ENCODE data around the gene XRCC5.

XRCC5 gene

DNA sequence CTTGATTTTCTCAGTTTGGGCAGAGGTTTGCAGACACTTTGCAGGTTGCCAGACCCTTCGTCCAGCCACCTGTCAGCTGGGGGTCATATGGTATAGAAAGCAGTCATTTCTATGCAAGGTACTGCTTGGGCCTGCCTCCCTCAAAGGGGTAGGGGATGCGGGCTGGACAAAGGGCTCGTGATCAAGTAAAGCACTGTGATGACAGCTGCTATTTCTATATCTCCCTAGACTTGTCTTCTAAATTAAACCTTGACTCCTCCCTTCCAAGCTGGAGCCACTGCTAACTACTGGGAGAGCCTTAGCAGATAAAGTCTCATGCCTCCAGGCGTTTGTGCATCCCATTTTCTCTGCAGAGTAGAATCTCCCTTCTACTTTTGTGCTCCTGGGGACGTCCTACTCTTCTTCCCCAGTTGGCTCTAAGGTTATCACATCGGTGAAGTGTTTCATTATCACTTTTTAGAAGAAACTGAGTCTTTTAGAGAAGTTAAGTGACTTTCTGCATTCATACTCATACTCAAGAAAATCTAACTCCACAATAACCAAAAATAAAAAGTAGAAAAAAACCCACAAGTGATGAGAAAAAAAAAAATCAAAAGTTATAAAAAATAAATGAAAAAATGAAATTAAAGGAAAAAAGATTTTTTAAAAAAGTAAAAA lies 710 bp upstream of the XRCC5 start:
- H3K9ac ChIP-seq (ENCODE audit: low read length in 2 of 2), result peak overlapping the region; percentile 29 to 62
- no peaks in the 10 kb centered on the region for H3K9me3 ChIP-seq (ENCODE audit: control insufficient read depth in 2 of 2, low read length in 2 of 2)
- H3K4me1 ChIP-seq (ENCODE audit: control insufficient read depth, insufficient read depth, low read length), result peaks cover 6% of the 10 kb centered on the region
- no peaks in the 10 kb centered on the region for H3K27me3 ChIP-seq (ENCODE audit: control insufficient read depth in 1 of 2, insufficient read depth in 2 of 2, low read length in 2 of 2)
- H3K36me3 ChIP-seq (ENCODE audit: control insufficient read depth in 2 of 2, insufficient read depth in 2 of 2, low read length in 2 of 2), result peaks cover 14 to 17% of the 10 kb centered on the region in 2 donors
- H3K4me3 ChIP-seq (ENCODE audit: low read length in 2 of 2), result peak overlapping the region; percentile 51 to 99
- H3K27ac ChIP-seq (ENCODE audit: low read length), result no peak overlapping the region

DNA sequence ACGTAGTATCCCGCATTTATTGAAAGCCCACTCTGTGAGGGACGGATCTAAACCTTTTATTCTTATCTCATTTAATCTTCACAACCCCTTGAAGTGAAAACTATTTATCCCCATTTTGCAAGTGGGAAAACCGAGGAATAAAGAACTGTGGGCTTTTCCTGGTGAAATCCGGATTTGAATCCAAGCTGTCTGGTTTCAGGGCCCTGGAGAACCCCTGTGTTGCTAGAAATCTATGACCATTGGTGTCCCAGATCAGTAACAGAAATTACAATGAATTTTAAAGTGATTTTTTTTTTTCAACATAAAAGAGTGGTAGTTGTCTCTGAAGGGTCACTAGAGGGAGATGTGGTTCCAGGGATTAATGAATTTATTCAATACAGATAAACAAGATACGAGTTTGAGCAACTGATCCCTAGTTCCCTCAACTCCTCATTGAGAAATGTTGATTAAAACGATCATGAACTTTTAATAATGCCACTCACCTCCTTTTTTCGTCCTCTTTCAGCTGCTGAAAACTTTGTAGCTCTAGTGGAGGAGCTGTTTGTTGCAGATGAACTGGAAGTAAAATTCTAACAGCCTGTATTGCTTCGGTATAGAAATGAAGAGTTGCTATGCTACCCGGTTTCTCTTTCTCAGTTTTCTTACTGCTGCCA lies 940 bp downstream of the XRCC5 start:
- Histone ChIP-seq H3K27me3 (ENCODE audit: control insufficient read depth in 1 of 2, insufficient read depth in 2 of 2, low read length in 2 of 2) (no peaks in the 10 kb centered on the region), H3K9me3 (ENCODE audit: control insufficient read depth in 2 of 2, low read length in 2 of 2) (no peaks in the 10 kb centered on the region), H3K4me3 (ENCODE audit: low read length in 2 of 2) (peak overlapping the region; percentile 80 to 99), H3K4me1 (ENCODE audit: control insufficient read depth, insufficient read depth, low read length) (peaks cover 10% of the 10 kb centered on the region), H3K9ac (ENCODE audit: low read length in 2 of 2) (peak overlapping the region; percentile 93 to 99), H3K27ac (ENCODE audit: low read length) (peak overlapping the region; percentile 88), H3K36me3 (ENCODE audit: control insufficient read depth in 2 of 2, insufficient read depth in 2 of 2, low read length in 2 of 2) (peaks cover 21 to 26% of the 10 kb centered on the region in 2 donors)

DNA sequence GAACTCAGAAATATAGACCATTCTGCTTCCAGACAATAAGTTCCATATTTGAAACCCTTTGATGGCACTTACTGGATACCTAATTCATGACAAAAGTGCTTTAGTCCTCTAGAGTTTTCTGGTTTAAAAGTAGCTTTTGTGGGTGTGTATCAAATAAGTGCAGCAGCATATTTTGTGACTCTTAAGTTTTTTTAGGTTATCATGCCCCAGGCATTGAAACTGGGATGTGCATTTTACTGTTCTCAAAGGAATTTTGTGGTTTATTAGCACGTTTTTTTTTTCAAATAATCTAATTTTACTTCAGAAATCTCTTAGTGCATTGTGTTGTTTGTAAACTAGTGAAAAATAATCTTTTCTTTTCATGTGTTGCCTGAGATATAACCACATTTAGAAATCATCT lies 1.5 kb downstream of the XRCC5 start:
- Histone ChIP-seq H3K4me3 (ENCODE audit: low read length in 2 of 2) (peak overlapping the region in 1 of 2 donors; percentile 99), H3K27ac (ENCODE audit: low read length) (no peak overlapping the region), H3K4me1 (ENCODE audit: control insufficient read depth, insufficient read depth, low read length) (peaks cover 10% of the 10 kb centered on the region), H3K9me3 (ENCODE audit: control insufficient read depth in 2 of 2, low read length in 2 of 2) (no peaks in the 10 kb centered on the region), H3K9ac (ENCODE audit: low read length in 2 of 2) (peak overlapping the region; percentile 93 to 99), H3K27me3 (ENCODE audit: control insufficient read depth in 1 of 2, insufficient read depth in 2 of 2, low read length in 2 of 2) (no peaks in the 10 kb centered on the region), H3K36me3 (ENCODE audit: control insufficient read depth in 2 of 2, insufficient read depth in 2 of 2, low read length in 2 of 2) (peaks cover 21 to 26% of the 10 kb centered on the region in 2 donors)

DNA sequence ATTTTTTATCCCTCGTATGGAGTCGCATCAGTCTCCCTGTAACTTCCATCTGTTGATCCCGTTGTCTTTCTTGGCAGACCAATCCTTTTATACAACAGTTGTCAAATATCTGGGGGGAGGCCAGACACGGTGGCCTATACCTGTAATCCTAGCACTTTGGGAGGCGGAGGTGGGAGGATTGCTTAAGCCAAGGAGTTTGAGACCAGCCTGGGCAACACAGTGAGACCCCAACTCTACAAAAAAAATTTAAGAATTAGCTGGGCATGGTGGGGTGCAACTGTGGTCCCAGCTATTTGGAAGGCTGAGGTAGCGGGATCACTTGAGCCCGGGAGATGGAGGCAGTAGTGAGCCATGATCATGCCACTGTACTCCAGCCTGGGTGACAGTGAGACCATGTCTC lies 2.0 kb downstream of the XRCC5 start:
- Histone ChIP-seq H3K9me3 (ENCODE audit: control insufficient read depth in 2 of 2, low read length in 2 of 2) (no peaks in the 10 kb centered on the region), H3K27ac (ENCODE audit: low read length) (no peak overlapping the region), H3K4me1 (ENCODE audit: control insufficient read depth, insufficient read depth, low read length) (peaks cover 10% of the 10 kb centered on the region), H3K27me3 (ENCODE audit: control insufficient read depth in 1 of 2, insufficient read depth in 2 of 2, low read length in 2 of 2) (no peaks in the 10 kb centered on the region), H3K36me3 (ENCODE audit: control insufficient read depth in 2 of 2, insufficient read depth in 2 of 2, low read length in 2 of 2) (peaks cover 21 to 26% of the 10 kb centered on the region in 2 donors), H3K4me3 (ENCODE audit: low read length in 2 of 2) (no peak overlapping the region), H3K9ac (ENCODE audit: low read length in 2 of 2) (no peak overlapping the region)

DNA sequence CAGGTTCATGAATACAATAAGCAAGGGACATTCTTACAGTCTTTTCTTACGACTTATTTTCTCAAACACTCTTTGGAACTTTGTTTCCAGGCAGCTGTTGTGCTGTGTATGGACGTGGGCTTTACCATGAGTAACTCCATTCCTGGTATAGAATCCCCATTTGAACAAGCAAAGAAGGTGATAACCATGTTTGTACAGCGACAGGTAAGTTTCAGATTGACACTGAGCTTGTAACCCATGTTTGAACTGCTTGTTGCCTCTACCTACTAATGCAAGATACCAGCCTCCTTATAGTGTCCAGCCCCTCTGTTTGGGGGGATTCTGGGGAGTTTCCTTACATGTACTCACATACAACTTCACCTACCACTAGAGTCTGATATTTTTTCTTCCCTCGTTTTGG lies 3.8 kb downstream of the XRCC5 start:
- no peak overlapping the region for H3K4me3 ChIP-seq (ENCODE audit: low read length in 2 of 2)
- peaks cover 27 to 38% of the 10 kb centered on the region in 2 donors for H3K36me3 ChIP-seq (ENCODE audit: control insufficient read depth in 2 of 2, insufficient read depth in 2 of 2, low read length in 2 of 2)
- H3K9me3 ChIP-seq (ENCODE audit: control insufficient read depth in 2 of 2, low read length in 2 of 2), result no peaks in the 10 kb centered on the region
- no peak overlapping the region for H3K9ac ChIP-seq (ENCODE audit: low read length in 2 of 2)
- no peaks in the 10 kb centered on the region for H3K27me3 ChIP-seq (ENCODE audit: control insufficient read depth in 1 of 2, insufficient read depth in 2 of 2, low read length in 2 of 2)
- no peak overlapping the region for H3K27ac ChIP-seq (ENCODE audit: low read length)
- peaks cover 10% of the 10 kb centered on the region for H3K4me1 ChIP-seq (ENCODE audit: control insufficient read depth, insufficient read depth, low read length)

DNA sequence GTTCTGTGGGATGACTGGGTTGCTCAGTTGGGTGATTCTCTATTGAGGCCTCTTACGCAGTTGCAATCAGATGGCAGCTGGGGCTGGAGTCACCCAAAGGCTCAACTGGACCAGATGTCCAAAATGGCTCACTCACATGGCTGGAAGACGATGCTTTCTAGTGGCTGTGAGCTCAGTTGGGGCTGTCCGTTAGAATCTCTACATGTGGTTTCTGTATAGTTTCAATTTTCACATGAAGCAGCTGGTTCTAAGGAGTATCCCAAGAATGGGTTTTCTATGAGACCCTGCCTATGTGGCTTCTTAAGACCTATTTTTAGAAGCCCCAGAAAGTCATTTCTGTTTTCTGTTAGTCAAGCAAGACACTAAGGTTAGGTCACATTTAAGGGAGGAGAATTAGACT lies 4.4 kb downstream of the XRCC5 start:
- Histone ChIP-seq H3K36me3 (ENCODE audit: control insufficient read depth in 2 of 2, insufficient read depth in 2 of 2, low read length in 2 of 2) (peaks cover 30 to 45% of the 10 kb centered on the region in 2 donors), H3K4me3 (ENCODE audit: low read length in 2 of 2) (no peak overlapping the region), H3K27ac (ENCODE audit: low read length) (no peak overlapping the region)

DNA sequence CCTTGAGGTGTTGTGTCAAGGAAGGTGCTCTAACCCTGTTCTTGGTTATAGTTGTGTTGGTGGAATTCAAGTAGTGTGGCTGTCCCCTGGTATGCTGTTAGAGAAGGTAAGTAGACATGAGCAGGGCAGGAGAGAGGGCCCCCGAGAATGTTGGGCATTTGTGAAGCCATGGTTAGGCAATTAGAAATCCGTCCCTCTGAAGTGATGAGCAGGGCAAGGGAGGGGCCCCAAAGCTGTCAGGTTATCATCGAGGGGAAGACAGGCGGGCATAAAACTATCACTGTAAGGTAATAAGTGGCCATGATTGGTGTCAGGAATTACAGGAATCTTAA lies 5.2 kb downstream of the XRCC5 start:
- Histone ChIP-seq H3K4me3 (ENCODE audit: low read length in 2 of 2) (peak overlapping the region in 1 of 2 donors; percentile 79), H3K27ac (ENCODE audit: low read length) (peak overlapping the region; percentile 61), H3K9me3 (ENCODE audit: control insufficient read depth in 2 of 2, low read length in 2 of 2) (no peaks in the 10 kb centered on the region), H3K9ac (ENCODE audit: low read length in 2 of 2) (no peak overlapping the region), H3K4me1 (ENCODE audit: control insufficient read depth, insufficient read depth, low read length) (peaks cover 7% of the 10 kb centered on the region), H3K36me3 (ENCODE audit: control insufficient read depth in 2 of 2, insufficient read depth in 2 of 2, low read length in 2 of 2) (peaks cover 33 to 50% of the 10 kb centered on the region in 2 donors), H3K27me3 (ENCODE audit: control insufficient read depth in 1 of 2, insufficient read depth in 2 of 2, low read length in 2 of 2) (no peaks in the 10 kb centered on the region)

More for the DNA sequence above, 4.4 kb downstream of the XRCC5 start:
- H3K9ac ChIP-seq (ENCODE audit: low read length in 2 of 2), result no peak overlapping the region
- H3K4me1 ChIP-seq (ENCODE audit: control insufficient read depth, insufficient read depth, low read length), result peaks cover 7% of the 10 kb centered on the region
- no peaks in the 10 kb centered on the region for H3K9me3 ChIP-seq (ENCODE audit: control insufficient read depth in 2 of 2, low read length in 2 of 2)
- H3K27me3 ChIP-seq (ENCODE audit: control insufficient read depth in 1 of 2, insufficient read depth in 2 of 2, low read length in 2 of 2), result no peaks in the 10 kb centered on the region

DNA sequence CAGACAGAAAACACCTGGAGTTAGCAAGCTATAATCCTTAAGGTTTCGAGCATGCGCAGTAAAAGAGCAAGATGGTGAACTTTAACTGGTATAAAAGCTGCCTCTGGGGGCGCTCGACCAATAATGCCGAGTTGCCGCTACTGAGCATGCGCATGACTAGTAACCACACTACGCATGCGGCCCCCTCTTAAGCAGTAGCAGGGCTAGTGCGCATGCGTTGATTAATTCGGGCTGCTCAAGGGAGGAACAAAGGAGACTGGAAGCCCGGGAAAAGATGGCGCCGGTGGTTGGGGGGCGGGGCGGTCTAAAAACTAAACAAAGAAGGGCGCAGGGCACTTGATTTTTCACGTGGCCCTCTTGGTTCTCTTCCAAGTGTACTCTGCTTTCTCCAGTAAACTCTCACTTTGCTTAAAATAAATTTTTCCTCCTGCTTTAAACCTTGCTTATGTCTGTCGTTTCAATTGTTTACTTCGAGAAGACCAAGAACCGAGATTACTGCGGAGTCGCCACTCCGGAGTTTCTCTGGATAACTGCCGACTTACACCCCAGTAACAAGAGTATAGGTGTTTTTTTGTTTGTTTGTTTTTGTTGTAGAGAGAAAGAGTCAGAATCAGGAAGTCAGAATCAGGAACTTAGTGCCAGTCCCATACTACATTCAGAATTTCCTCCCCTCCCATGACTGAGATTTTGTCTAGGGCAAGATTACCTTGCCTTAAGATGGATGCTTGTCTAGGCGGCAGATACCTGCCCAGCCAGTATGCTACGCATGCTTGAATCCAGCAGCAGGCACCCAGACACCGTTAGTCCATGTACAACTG lies 5.8 kb downstream of the XRCC5 start:
- Histone ChIP-seq H3K4me3 (ENCODE audit: low read length in 2 of 2) (peak overlapping the region; percentile 61 to 79), H3K27ac (ENCODE audit: low read length) (peak overlapping the region; percentile 61), H3K9ac (ENCODE audit: low read length in 2 of 2) (peak overlapping the region; percentile 47 to 72), H3K9me3 (ENCODE audit: control insufficient read depth in 2 of 2, low read length in 2 of 2) (no peaks in the 10 kb centered on the region), H3K36me3 (ENCODE audit: control insufficient read depth in 2 of 2, insufficient read depth in 2 of 2, low read length in 2 of 2) (peaks cover 33 to 56% of the 10 kb centered on the region in 2 donors), H3K27me3 (ENCODE audit: control insufficient read depth in 1 of 2, insufficient read depth in 2 of 2, low read length in 2 of 2) (no peaks in the 10 kb centered on the region), H3K4me1 (ENCODE audit: control insufficient read depth, insufficient read depth, low read length) (peaks cover 7% of the 10 kb centered on the region)

DNA sequence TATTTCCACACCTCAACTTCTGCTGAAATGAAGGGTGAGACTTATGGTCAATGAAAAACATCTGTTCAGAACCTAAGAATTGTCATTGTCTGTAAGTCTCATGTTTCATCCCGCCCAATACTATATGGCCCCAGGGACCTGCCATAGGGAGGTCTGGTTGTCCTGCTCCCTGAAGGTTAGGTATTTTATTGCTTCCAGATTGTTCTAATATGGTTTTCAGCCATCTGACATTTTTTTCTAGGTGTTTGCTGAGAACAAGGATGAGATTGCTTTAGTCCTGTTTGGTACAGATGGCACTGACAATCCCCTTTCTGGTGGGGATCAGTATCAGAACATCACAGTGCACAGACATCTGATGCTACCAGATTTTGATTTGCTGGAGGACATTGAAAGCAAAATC lies 7.3 kb downstream of the XRCC5 start:
- Histone ChIP-seq H3K9ac (ENCODE audit: low read length in 2 of 2) (no peak overlapping the region), H3K4me1 (ENCODE audit: control insufficient read depth, insufficient read depth, low read length) (peaks cover 5% of the 10 kb centered on the region), H3K36me3 (ENCODE audit: control insufficient read depth in 2 of 2, insufficient read depth in 2 of 2, low read length in 2 of 2) (peaks cover 37 to 62% of the 10 kb centered on the region in 2 donors), H3K27me3 (ENCODE audit: control insufficient read depth in 1 of 2, insufficient read depth in 2 of 2, low read length in 2 of 2) (no peaks in the 10 kb centered on the region), H3K27ac (ENCODE audit: low read length) (no peak overlapping the region), H3K4me3 (ENCODE audit: low read length in 2 of 2) (no peak overlapping the region), H3K9me3 (ENCODE audit: control insufficient read depth in 2 of 2, low read length in 2 of 2) (no peaks in the 10 kb centered on the region)

DNA sequence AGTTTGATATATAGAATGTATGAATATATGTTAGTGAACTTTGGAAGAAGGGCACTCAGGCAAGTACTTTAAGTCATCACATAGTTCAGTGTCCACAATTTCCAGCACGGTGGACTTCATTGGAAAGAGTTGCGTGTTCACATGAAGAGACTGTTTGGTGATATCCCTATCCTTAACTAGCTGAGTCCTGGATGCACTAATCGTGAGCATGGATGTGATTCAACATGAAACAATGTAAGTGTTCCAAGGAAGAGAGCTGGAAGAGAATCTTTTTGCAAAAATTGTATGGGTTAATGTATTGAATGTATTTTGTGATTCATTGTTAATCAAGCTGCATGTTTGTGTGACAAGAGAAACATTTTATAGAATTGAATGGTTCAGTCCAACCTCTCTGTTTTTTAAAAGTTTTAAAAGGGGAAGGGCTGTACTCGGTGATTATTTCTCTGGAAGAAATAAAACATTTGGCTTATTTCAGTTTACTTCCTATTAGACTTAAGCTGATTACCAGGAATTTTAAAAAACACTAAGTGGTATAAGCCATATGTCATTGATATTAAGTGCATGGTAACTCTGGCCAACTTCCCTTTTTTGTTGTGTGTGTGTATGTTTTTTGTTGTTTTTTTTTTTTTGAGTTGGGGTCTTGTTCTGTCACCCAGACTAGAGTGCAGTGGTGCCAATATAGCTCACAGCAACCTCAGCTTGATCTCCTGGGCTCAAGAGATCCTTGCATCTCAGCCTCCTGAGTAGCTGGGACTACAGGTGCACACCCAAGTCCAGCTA lies 8.6 kb downstream of the XRCC5 start:
- Histone ChIP-seq H3K9me3 (ENCODE audit: control insufficient read depth in 2 of 2, low read length in 2 of 2) (no peaks in the 10 kb centered on the region), H3K27me3 (ENCODE audit: control insufficient read depth in 1 of 2, insufficient read depth in 2 of 2, low read length in 2 of 2) (no peaks in the 10 kb centered on the region), H3K27ac (ENCODE audit: low read length) (no peak overlapping the region), H3K4me3 (ENCODE audit: low read length in 2 of 2) (no peak overlapping the region), H3K9ac (ENCODE audit: low read length in 2 of 2) (no peak overlapping the region), H3K4me1 (ENCODE audit: control insufficient read depth, insufficient read depth, low read length) (peaks cover 5% of the 10 kb centered on the region), H3K36me3 (ENCODE audit: control insufficient read depth in 2 of 2, insufficient read depth in 2 of 2, low read length in 2 of 2) (peaks cover 39 to 67% of the 10 kb centered on the region in 2 donors)

Measured in stomach smooth muscle (tissue), 2 donors.